ENCODE data around the gene PURA.

DNA sequence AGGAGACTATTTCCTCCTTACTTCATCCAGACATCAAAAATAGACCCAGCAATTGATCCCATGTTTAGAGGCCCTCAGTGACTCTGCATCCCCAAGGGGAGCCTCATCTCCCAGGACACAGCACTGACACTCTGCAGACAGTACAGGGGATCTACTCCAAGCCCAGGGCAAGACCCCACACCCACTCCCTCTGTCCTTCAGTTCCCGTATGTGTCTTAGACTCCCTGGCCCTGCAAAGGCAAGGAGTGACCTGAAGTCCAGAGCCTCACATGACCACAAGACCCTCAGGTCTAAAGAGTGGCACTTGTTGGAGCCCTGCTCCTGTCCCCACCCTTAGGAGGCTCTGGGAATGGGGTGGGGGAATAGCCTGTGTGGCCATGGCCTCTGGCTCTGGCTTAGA, 33.6 kb downstream of the PURA start:
- TF ChIP-seq, protein P1, sequence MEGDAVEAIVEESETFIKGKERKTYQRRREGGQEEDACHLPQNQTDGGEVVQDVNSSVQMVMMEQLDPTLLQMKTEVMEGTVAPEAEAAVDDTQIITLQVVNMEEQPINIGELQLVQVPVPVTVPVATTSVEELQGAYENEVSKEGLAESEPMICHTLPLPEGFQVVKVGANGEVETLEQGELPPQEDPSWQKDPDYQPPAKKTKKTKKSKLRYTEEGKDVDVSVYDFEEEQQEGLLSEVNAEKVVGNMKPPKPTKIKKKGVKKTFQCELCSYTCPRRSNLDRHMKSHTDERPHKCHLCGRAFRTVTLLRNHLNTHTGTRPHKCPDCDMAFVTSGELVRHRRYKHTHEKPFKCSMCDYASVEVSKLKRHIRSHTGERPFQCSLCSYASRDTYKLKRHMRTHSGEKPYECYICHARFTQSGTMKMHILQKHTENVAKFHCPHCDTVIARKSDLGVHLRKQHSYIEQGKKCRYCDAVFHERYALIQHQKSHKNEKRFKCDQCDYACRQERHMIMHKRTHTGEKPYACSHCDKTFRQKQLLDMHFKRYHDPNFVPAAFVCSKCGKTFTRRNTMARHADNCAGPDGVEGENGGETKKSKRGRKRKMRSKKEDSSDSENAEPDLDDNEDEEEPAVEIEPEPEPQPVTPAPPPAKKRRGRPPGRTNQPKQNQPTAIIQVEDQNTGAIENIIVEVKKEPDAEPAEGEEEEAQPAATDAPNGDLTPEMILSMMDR (IDR thresholded peaks at IDR 0.05 in 8 of 11, conservative IDR thresholded peaks at IDR 0.05 in 3 of 11) = no peak
- TF ChIP-seq POLR2A (IDR thresholded peaks at IDR 0.05) (no peak), POLR2AphosphoS5 (IDR thresholded peaks at IDR 0.05) (no peak)

All from spleen (tissue), 7 donors.